Ectodermal cell (in vitro differentiated cells): ENCODE data around the gene GRID1.
"Not testable (repeated sequence)": the region's sequence is repeated elsewhere in the genome, so short reads cannot be mapped to it uniquely, and the experiment has no call there.

ENCODE experiments used
- H3K27ac ChIP-seq: 2 replicates; pipeline ENCODE4 v1.7.0; 2013; ENCODE audit warnings: mild to moderate bottlenecking, low read depth, low read length; ENCODE audit not compliant: insufficient read depth, poor library complexity, severe bottlenecking
- H3K27me3 ChIP-seq: 2 replicates; pipeline ENCODE4 v1.7.0; 2013; ENCODE audit warnings: mild to moderate bottlenecking, low read length; ENCODE audit not compliant: insufficient read depth, control insufficient read depth, poor library complexity, severe bottlenecking
- H3K36me3 ChIP-seq: one replicate; pipeline ENCODE4 v1.7.0; 2013; ENCODE audit warnings: low read length; ENCODE audit not compliant: control insufficient read depth, insufficient read depth
- H3K4me1 ChIP-seq: one replicate; pipeline ENCODE4 v1.7.0; 2013; ENCODE audit warnings: low read length; ENCODE audit not compliant: control insufficient read depth, insufficient read depth
- H3K4me3 ChIP-seq: 2 replicates; pipeline ENCODE4 v1.7.0; 2013; ENCODE audit warnings: low read depth, low read length, control low read depth; ENCODE audit not compliant: insufficient read depth
- H3K9me3 ChIP-seq: 2 replicates; pipeline ENCODE4 v1.7.0; 2013; ENCODE audit warnings: mild to moderate bottlenecking, low read length, moderate library complexity; ENCODE audit not compliant: control insufficient read depth
- WGBS, 2 experiments: methylation state at CpG; one replicate each; pipeline ENCODE4 v1.1.7; 2013; ENCODE audit warnings: missing lambda C conversion rate in 2 of 2; 5-methylcytosine and 5-hydroxymethylcytosine counted together

Gene GRID1

DNA sequence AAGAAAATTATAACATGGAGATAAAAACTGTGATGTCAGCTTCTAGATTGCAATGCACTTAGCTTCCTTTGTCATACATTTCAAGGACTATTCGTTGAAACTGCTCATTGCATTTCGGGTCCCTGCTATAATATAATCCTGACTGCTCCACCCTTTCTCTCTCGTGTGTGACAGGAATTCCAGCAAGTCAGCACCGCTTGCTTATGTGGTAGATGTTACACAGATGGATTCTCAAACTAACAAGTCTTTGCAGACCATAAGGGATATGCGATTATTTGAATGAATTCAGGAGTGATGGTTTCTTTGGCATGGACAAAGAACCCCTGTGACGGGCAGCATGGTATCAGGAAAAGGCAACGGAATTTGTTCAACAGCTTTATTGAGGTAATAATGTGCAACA is 184.0 kb downstream of the GRID1 start:
- WGBS, 2 experiments: 92 to 93% methylated on average over 7 of the region's 7 CpGs
- Histone ChIP-seq H3K9me3 (no peaks in the 10 kb centered on the region), H3K27ac (no peak overlapping the region), H3K27me3 (no peaks in the 10 kb centered on the region), H3K4me3 (no peak overlapping the region), H3K4me1 (no peaks in the 10 kb centered on the region), H3K36me3 (no peaks in the 10 kb centered on the region)

DNA sequence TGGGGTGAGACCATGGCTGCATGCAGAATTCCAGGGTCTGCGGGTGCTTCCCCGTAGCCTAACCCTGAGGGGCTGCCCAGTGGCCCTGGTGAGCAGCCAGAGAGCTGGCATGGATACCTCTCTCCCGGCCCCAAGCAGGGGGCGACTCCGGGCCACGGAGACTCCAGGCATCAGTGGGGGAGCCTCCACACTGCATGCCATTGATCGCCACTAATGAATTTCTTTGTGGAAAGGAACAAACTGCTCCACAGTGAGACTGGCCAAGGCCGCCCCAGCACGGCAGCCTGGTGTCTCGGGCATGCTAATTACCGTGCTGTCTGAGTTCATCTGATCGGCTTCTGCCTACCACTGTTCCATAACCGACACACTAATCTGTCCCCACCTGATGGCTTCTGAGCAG is 184.4 kb downstream of the GRID1 start:
- Histone ChIP-seq H3K4me3 (no peak overlapping the region), H3K4me1 (no peaks in the 10 kb centered on the region), H3K27ac (no peak overlapping the region), H3K36me3 (no peaks in the 10 kb centered on the region), H3K9me3 (no peaks in the 10 kb centered on the region), H3K27me3 (no peaks in the 10 kb centered on the region)
- WGBS, 2 experiments: 80 to 83% methylated on average over 13 of the region's 13 CpGs

GRCh38 chr10:86180861-86181260 is 185.7 kb downstream of the GRID1 start:
- no peaks in the 10 kb centered on the region for H3K27me3 ChIP-seq

GRCh38 chr10:86179961-86180360 is 186.6 kb downstream of the GRID1 start:
- Histone ChIP-seq H3K9me3 (no peaks in the 10 kb centered on the region), H3K4me3 (no peak overlapping the region), H3K27me3 (no peaks in the 10 kb centered on the region), H3K4me1 (no peaks in the 10 kb centered on the region), H3K36me3 (no peaks in the 10 kb centered on the region), H3K27ac (no peak overlapping the region)
- WGBS, 2 experiments: 93 to 99% methylated on average over 7 of the region's 7 CpGs

More at GRCh38 chr10:86180861-86181260, 185.7 kb downstream of the GRID1 start:
- Histone ChIP-seq H3K9me3 (no peaks in the 10 kb centered on the region), H3K36me3 (no peaks in the 10 kb centered on the region), H3K27ac (no peak overlapping the region), H3K4me1 (no peaks in the 10 kb centered on the region), H3K4me3 (no peak overlapping the region)
- WGBS, 2 experiments: 90% methylated on average over 4 of the region's 4 CpGs

- H3K4me1 ChIP-seq: no peaks in the 10 kb centered on the region
- WGBS, 2 experiments: 88 to 89% methylated on average over 6 of the region's 6 CpGs
- H3K27ac ChIP-seq: no peak overlapping the region
- H3K9me3 ChIP-seq: no peaks in the 10 kb centered on the region
- no peaks in the 10 kb centered on the region for H3K27me3 ChIP-seq
- no peak overlapping the region for H3K4me3 ChIP-seq
- no peaks in the 10 kb centered on the region for H3K36me3 ChIP-seq
These were observed 187.5 kb downstream of the GRID1 start for GRCh38 chr10:86179153-86179524.

- Histone ChIP-seq H3K4me1 (no peaks in the 10 kb centered on the region), H3K27ac (no peak overlapping the region), H3K9me3 (no peaks in the 10 kb centered on the region), H3K4me3 (no peak overlapping the region), H3K36me3 (no peaks in the 10 kb centered on the region), H3K27me3 (no peaks in the 10 kb centered on the region)
- 46 to 47% methylated on average over 11 of the region's 11 CpGs for WGBS, 2 experiments
These were observed 188.0 kb downstream of the GRID1 start for GRCh38 chr10:86178401-86179152.

DNA sequence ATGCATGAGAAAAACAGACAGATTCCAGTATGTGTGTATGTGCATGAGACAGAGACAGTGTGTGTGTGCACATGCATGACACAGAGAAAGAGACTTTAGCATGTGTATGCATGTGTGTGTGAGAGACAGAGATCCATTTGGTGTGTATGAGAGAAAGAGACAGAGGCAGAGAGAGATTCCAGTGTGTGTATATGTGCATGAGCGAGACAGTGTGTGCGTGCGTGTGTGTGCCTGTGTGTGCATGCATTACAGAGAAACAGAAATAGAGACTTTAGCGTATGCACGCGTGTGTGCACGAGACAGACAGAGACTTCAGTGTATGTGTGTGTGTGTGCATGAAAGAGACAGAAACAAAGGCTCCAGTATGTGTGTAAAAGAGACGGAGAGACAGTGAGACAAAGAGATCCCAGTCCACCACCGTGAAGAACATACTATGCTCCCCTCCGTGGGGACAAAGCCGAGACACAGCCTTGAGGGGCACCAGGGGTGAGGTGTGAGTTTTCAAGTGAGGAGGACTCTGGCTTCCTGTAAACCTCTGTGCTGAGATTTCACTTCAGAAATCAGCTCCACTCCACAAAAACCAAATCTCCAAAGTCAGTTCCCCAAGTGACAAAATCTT is 188.9 kb downstream of the GRID1 start:
- Histone ChIP-seq H3K27me3 (no peaks in the 10 kb centered on the region), H3K4me1 (no peaks in the 10 kb centered on the region), H3K36me3 (no peaks in the 10 kb centered on the region), H3K4me3 (no peak overlapping the region), H3K27ac (no peak overlapping the region), H3K9me3 (no peaks in the 10 kb centered on the region)
- 95 to 98% methylated on average over 11 of the region's 11 CpGs for WGBS, 2 experiments

- no peaks in the 10 kb centered on the region for H3K4me1 ChIP-seq
- 86 to 90% methylated on average over 10 of the region's 10 CpGs for WGBS, 2 experiments
- H3K27me3 ChIP-seq: no peaks in the 10 kb centered on the region
- H3K27ac ChIP-seq: no peak overlapping the region
- H3K4me3 ChIP-seq: no peak overlapping the region
- no peaks in the 10 kb centered on the region for H3K36me3 ChIP-seq
- no peaks in the 10 kb centered on the region for H3K9me3 ChIP-seq
These were observed 189.6 kb downstream of the GRID1 start for GRCh38 chr10:86176850-86177536.

GRCh38 chr10:86175476-86175875 is 191.1 kb downstream of the GRID1 start:
- H3K4me1 ChIP-seq, H3K4me3 ChIP-seq, H3K9me3 ChIP-seq, H3K27ac ChIP-seq, H3K27me3 ChIP-seq, H3K36me3 ChIP-seq: not testable (repeated sequence)
- WGBS, 2 experiments: 89 to 97% methylated on average over 10 of the region's 10 CpGs

GRCh38 chr10:86172301-86172700 is 194.3 kb downstream of the GRID1 start:
- Histone ChIP-seq H3K36me3 (no peaks in the 10 kb centered on the region), H3K9me3 (no peaks in the 10 kb centered on the region), H3K4me1 (no peaks in the 10 kb centered on the region), H3K27me3 (no peaks in the 10 kb centered on the region), H3K27ac (no peak overlapping the region), H3K4me3 (no peak overlapping the region)
- 91 to 93% methylated on average over 3 of the region's 3 CpGs for WGBS, 2 experiments
